GM12878 (cell line): ENCODE data around the gene NEAT1. TPM values are rescaled to one million over a fixed set of nuclear protein-coding genes. Genes with fewer than 3 reads are reported as not detected.

Experiments
- BCL11A ChIP-seq: IDR thresholded peaks from 2 replicates; pipeline ENCODE4 v1.6.1; 2011; ENCODE audit warnings: low read depth, low read length
- CBFB ChIP-seq: IDR thresholded peaks from 2 replicates; pipeline ENCODE4 v1.6.1; 2016; ENCODE audit warnings: antibody characterized with exemption, low read depth
- CREB1 ChIP-seq: IDR thresholded peaks from 2 replicates; pipeline ENCODE4 v1.6.1; 2012; ENCODE audit warnings: low read depth, mild to moderate bottlenecking, inconsistent platforms
- ESRRA ChIP-seq: IDR thresholded peaks from 2 replicates; pipeline ENCODE4 v1.6.1; 2012; ENCODE audit warnings: mild to moderate bottlenecking, low read length, improper control_type of control experiment
- FOS ChIP-seq: IDR thresholded peaks from 3 replicates; pipeline ENCODE4 v1.6.1; 2011; ENCODE audit warnings: borderline replicate concordance; ENCODE audit not compliant: insufficient read length; ENCODE audit errors: extremely low read depth
- HDAC6 ChIP-seq: fragments of 200-600 bp; sonication (generic); IDR thresholded peaks from one replicate; pipeline ENCODE4 v1.8.0; 2017; ENCODE audit warnings: antibody characterized with exemption; ENCODE audit not compliant: unreplicated experiment
- IKZF2 ChIP-seq, 2 experiments: fragments of 450-650 bp; IDR thresholded peaks; 2 replicates each; pipeline ENCODE4 v1.6.1; 2017; ENCODE audit warnings: mild to moderate bottlenecking in 2 of 2, moderate library complexity in 2 of 2
- IRF3 ChIP-seq: fragments of 450-650 bp; IDR thresholded peaks from 2 replicates; pipeline ENCODE4 v1.6.1; 2014; ENCODE audit warnings: mild to moderate bottlenecking
- JUND ChIP-seq: IDR thresholded peaks from 2 replicates; pipeline ENCODE4 v1.6.1; 2012; ENCODE audit warnings: low read depth, mild to moderate bottlenecking, low read length, improper control_type of control experiment, moderate library complexity
- LARP7 ChIP-seq: fragments of 450-650 bp; IDR thresholded peaks from 2 replicates; pipeline ENCODE4 v1.6.1; 2017; ENCODE audit warnings: mild to moderate bottlenecking
- NR2C1 ChIP-seq: fragments of 450-650 bp; IDR thresholded peaks from 2 replicates; pipeline ENCODE4 v1.6.1; 2017; ENCODE audit warnings: antibody characterized with exemption, mild to moderate bottlenecking, moderate library complexity
- PBX3 ChIP-seq: IDR thresholded peaks from 2 replicates; pipeline ENCODE4 v1.6.1; 2011; ENCODE audit warnings: mild to moderate bottlenecking, low read depth, low read length, moderate library complexity; ENCODE audit not compliant: insufficient replicate concordance
- SMAD5 ChIP-seq: IDR thresholded peaks from 2 replicates; pipeline ENCODE4 v1.6.1; 2016; ENCODE audit warnings: antibody characterized with exemption, low read depth
- SP1 ChIP-seq: IDR thresholded peaks from one replicate; pipeline ENCODE4 v1.6.1; 2011; ENCODE audit warnings: low read depth, low read length
- TBL1XR1 ChIP-seq: IDR thresholded peaks from 2 replicates; pipeline ENCODE4 v1.6.1; 2012; ENCODE audit warnings: low read depth, low read length, improper control_type of control experiment
- ZNF384 ChIP-seq: IDR thresholded peaks from 2 replicates; pipeline ENCODE4 v1.6.1; 2012; ENCODE audit warnings: low read depth, mild to moderate bottlenecking, low read length, improper control_type of control experiment, borderline replicate concordance
- ZNF622 ChIP-seq: fragments of 450-650 bp; IDR thresholded peaks from 2 replicates; pipeline ENCODE4 v1.6.1; 2017; ENCODE audit warnings: mild to moderate bottlenecking, inconsistent platforms
- ZZZ3 ChIP-seq: IDR thresholded peaks from 2 replicates; pipeline ENCODE4 v1.6.1; 2011; ENCODE audit warnings: low read depth; ENCODE audit not compliant: control insufficient read depth, insufficient read length
- polyA plus RNA-seq, 11 experiments: library from polyadenylated mRNA; depleted of rRNA in 4 of 11; unstranded in 6 of 11; stranded (reverse) in 5 of 11; fragments of >200 nt; fragmentation: Nextera tagmentation in 4 of 11; fragmentation: Illumina TruSeq in 1 of 11; extraction: Ambion mirVana in 4 of 11; extraction: Trizol in 1 of 11; gene quantifications; 1 replicate in 1 of 11; 2 replicates in 10 of 11; pipeline versions ENCODE4 v1.2.1 to v1.2.3, GENCODE V29; 2011 to 2016; ENCODE audit warnings: inconsistent platforms in 2 of 11, missing spikeins in 2 of 11, low read depth in 1 of 11
- total RNA-seq, 4 experiments: library from RNA; depleted of rRNA in 3 of 4; stranded (reverse); fragments of >200 nt in 3 of 4; fragmentation: Illumina TruSeq in 1 of 4; extraction: Trizol in 1 of 4; gene quantifications; 2 replicates each; pipeline versions ENCODE4 v1.2.1 to v1.2.3, GENCODE V29; 2013 to 2021
- TF ChIP-seq, protein P1 (sequence below): fragments of 450-650 bp; formaldehyde crosslinking; IDR thresholded peaks from 2 replicates; pipeline ENCODE4 v1.4.0; 2022; ENCODE audit warnings: mild to moderate bottlenecking, moderate library complexity
- TF ChIP-seq, protein P2 (sequence below): fragments of 450-650 bp; IDR thresholded peaks from 2 replicates; pipeline ENCODE4 v1.6.1; 2016; ENCODE audit warnings: mild to moderate bottlenecking, moderate library complexity, borderline replicate concordance
- TF ChIP-seq, protein P3 (sequence below): IDR thresholded peaks from 2 replicates; pipeline ENCODE4 v1.6.1; 2011; ENCODE audit warnings: low read depth, low read length, improper control_type of control experiment, borderline replicate concordance

Gene NEAT1
- total and polyA plus RNA-seq, 10 of the 15 experiments (the other 5 are each of a cell fraction or from before 2014, with no cell fraction given), result 13.6 to 328 (median 69.4) TPM

DNA sequence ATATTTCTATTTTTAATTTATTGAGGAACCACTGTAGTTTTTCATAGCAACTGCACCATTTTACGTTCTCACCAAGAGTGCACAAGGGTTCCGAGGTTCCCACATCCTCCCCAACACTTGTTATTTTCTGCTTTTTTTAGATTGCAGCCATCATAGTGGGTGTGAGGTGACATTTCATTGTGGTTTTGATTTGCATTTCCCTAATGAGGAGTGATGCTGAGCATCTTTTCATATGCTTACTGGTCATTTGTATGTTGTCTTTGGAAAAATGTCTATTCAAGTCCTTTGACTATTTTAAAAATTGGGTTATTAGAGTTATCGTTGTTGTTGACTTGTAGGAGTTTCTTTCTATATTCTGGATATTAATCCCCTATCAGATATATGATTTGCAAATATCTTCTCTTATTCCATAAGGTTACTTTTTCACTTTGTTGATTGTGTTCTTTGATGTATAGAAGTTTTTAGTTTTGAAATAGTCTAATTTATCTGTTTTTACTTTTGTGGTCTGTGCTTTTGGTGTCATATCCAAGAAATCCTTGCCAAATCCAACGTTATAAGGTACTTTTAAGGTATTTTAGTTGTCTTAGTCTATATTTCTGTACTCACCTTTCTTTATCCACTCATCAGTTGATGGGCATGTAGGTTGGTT, 9.0 kb downstream of the NEAT1 start (continued):
- TF ChIP-seq, protein P1, sequence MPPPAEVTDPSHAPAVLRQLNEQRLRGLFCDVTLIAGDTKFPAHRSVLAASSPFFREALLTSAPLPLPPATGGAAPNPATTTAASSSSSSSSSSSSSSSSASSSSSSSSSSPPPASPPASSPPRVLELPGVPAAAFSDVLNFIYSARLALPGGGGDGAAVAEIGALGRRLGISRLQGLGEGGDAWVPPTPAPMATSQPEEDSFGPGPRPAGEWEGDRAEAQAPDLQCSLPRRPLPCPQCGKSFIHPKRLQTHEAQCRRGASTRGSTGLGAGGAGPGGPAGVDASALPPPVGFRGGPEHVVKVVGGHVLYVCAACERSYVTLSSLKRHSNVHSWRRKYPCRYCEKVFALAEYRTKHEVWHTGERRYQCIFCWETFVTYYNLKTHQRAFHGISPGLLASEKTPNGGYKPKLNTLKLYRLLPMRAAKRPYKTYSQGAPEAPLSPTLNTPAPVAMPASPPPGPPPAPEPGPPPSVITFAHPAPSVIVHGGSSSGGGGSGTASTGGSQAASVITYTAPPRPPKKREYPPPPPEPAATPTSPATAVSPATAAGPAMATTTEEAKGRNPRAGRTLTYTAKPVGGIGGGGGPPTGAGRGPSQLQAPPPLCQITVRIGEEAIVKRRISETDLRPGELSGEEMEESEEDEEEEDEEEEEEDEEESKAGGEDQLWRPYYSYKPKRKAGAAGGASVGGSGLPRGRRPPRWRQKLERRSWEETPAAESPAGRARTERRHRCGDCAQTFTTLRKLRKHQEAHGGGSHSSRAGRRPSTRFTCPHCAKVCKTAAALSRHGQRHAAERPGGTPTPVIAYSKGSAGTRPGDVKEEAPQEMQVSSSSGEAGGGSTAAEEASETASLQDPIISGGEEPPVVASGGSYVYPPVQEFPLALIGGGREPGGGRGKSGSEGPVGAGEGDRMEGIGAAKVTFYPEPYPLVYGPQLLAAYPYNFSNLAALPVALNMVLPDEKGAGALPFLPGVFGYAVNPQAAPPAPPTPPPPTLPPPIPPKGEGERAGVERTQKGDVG (CRISPR knock-in tag), result no peak
- TF ChIP-seq JUND (no peak), CREB1 (no peak), ZNF622 (no peak), FOS (no peak), HDAC6 (no peak), IKZF2 (IDR thresholded peaks at IDR 0.05) (peak; percentile 84 to 85; a peak in 3 of 4 replicates), ZZZ3 (no peak), ZNF384 (no peak), CBFB (peak; percentile 60), NR2C1 (no peak), ESRRA (no peak), PBX3 (no peak), SMAD5 (no peak), LARP7 (no peak), IRF3 (no peak), TBL1XR1 (peak; percentile 89; the same call in 1 of the 2 replicates), SP1 (peak; percentile 67), BCL11A (peak; percentile 85)
- TF ChIP-seq, protein P2, sequence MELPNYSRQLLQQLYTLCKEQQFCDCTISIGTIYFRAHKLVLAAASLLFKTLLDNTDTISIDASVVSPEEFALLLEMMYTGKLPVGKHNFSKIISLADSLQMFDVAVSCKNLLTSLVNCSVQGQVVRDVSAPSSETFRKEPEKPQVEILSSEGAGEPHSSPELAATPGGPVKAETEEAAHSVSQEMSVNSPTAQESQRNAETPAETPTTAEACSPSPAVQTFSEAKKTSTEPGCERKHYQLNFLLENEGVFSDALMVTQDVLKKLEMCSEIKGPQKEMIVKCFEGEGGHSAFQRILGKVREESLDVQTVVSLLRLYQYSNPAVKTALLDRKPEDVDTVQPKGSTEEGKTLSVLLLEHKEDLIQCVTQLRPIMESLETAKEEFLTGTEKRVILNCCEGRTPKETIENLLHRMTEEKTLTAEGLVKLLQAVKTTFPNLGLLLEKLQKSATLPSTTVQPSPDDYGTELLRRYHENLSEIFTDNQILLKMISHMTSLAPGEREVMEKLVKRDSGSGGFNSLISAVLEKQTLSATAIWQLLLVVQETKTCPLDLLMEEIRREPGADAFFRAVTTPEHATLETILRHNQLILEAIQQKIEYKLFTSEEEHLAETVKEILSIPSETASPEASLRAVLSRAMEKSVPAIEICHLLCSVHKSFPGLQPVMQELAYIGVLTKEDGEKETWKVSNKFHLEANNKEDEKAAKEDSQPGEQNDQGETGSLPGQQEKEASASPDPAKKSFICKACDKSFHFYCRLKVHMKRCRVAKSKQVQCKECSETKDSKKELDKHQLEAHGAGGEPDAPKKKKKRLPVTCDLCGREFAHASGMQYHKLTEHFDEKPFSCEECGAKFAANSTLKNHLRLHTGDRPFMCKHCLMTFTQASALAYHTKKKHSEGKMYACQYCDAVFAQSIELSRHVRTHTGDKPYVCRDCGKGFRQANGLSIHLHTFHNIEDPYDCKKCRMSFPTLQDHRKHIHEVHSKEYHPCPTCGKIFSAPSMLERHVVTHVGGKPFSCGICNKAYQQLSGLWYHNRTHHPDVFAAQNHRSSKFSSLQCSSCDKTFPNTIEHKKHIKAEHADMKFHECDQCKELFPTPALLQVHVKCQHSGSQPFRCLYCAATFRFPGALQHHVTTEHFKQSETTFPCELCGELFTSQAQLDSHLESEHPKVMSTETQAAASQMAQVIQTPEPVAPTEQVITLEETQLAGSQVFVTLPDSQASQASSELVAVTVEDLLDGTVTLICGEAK, result no peak
- TF ChIP-seq, protein P3, sequence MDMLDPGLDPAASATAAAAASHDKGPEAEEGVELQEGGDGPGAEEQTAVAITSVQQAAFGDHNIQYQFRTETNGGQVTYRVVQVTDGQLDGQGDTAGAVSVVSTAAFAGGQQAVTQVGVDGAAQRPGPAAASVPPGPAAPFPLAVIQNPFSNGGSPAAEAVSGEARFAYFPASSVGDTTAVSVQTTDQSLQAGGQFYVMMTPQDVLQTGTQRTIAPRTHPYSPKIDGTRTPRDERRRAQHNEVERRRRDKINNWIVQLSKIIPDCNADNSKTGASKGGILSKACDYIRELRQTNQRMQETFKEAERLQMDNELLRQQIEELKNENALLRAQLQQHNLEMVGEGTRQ, result no peak
